ENCODE results near the gene PCNX2.

Gene PCNX2

DNA sequence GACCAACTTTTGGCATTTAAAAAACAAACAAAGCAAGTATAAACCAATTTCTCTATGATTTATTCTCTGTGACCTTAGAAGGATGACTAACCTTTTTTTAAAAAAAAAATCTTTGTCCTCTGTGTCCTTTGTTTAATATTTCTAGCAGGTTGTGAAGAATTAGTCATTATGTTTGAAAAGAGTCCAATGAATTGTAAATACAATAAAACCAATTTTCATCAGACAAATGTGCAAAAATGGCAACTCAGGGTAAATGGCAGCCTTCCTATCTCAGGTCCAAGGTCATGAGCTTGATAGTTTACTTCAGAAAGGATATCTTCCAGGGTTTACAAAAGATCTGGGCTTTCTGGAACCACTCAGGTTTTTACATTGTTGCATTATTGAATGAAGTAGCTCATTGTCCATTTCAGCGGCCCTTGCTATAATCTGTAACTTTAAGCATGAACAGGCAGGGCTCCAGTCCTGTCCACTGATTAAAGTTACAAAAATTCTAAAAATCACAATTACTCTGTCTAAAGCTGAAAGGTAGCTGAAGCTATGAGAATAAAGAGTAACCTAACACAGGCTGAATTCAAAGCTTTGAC, 20.3 kb upstream of the PCNX2 start:
- no peak for TF ChIP-seq EZH2phosphoT487 (conservative IDR thresholded peaks at IDR 0.05; ENCODE audit: low read length)
- TF ChIP-seq, protein P1, sequence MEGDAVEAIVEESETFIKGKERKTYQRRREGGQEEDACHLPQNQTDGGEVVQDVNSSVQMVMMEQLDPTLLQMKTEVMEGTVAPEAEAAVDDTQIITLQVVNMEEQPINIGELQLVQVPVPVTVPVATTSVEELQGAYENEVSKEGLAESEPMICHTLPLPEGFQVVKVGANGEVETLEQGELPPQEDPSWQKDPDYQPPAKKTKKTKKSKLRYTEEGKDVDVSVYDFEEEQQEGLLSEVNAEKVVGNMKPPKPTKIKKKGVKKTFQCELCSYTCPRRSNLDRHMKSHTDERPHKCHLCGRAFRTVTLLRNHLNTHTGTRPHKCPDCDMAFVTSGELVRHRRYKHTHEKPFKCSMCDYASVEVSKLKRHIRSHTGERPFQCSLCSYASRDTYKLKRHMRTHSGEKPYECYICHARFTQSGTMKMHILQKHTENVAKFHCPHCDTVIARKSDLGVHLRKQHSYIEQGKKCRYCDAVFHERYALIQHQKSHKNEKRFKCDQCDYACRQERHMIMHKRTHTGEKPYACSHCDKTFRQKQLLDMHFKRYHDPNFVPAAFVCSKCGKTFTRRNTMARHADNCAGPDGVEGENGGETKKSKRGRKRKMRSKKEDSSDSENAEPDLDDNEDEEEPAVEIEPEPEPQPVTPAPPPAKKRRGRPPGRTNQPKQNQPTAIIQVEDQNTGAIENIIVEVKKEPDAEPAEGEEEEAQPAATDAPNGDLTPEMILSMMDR (IDR thresholded peaks at IDR 0.05; ENCODE audit: insufficient read depth, low read length, poor library complexity, severe bottlenecking): no peak
- no peaks in the 10 kb centered on the region for H3F3A ChIP-seq (ENCODE audit: insufficient read depth)

DNA sequence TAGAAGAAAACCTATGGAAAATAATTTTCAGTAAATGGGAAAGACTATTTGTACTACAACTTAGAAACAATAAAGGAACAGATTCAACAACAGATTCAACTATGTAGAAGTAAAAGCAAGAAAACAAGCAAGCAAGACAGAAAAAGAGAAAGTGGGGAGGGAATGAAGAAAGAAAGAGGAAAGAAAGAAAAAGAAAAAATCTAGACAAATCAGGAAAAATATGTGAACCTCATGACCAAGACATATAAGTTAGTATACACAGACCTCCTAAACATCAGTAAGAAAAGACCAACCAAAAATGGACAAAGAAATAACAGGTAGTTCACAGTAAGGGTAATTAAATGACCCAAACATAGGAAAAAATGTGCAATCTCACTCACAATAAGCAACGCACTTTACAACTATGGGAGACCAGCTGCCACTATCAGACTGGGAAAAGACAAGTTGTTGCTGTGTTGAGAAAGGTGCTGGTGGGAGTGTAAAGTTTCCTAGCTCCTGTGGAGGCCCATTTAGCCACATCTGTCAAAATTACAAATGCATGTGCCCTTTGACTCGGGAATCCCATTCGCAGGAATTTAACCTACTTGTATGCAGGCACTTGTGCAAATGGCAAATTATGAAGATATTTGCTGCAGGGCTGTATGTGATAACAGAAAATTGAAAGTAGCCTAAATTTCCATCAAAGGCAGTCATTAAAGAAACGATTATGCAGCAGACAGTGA, 18.1 kb upstream of the PCNX2 start:
- Histone ChIP-seq H3K27ac (ENCODE audit: low read depth, low read length) (no peak overlapping the region), H3K9ac (ENCODE audit: low read length) (no peak overlapping the region), H3K79me2 (ENCODE audit: insufficient read depth, low read length) (no peaks in the 10 kb centered on the region), H4K20me1 (ENCODE audit: low read depth, low read length) (no peaks in the 10 kb centered on the region), H3K9me3 (ENCODE audit: insufficient read depth, low read length) (no peaks in the 10 kb centered on the region), H3K4me2 (ENCODE audit: low read depth, low read length, poor library complexity, severe bottlenecking) (no peak overlapping the region), H3K27me3 (ENCODE audit: low read length) (no peaks in the 10 kb centered on the region), H3F3A (ENCODE audit: insufficient read depth) (no peaks in the 10 kb centered on the region), H3K9me2 (replicated peaks; ENCODE audit: insufficient read depth, low read length) (no peaks in the 10 kb centered on the region), H2AFZ (ENCODE audit: low read depth, low read length, severe bottlenecking) (no peak overlapping the region), H3K4me3 (ENCODE audit: insufficient read depth, low read length, poor library complexity, severe bottlenecking) (no peak overlapping the region), H3K36me3 (ENCODE audit: low read length) (no peaks in the 10 kb centered on the region)
- TF ChIP-seq EZH2phosphoT487 (conservative IDR thresholded peaks at IDR 0.05; ENCODE audit: low read length): no peak
- TF ChIP-seq, protein P1 (IDR thresholded peaks at IDR 0.05; ENCODE audit: insufficient read depth, low read length, poor library complexity, severe bottlenecking): no peak

More for the DNA sequence above, 20.3 kb upstream of the PCNX2 start:
- Histone ChIP-seq H3K27ac (ENCODE audit: low read depth, low read length) (no peak overlapping the region), H3K79me2 (ENCODE audit: insufficient read depth, low read length) (no peaks in the 10 kb centered on the region), H3K4me3 (ENCODE audit: insufficient read depth, low read length, poor library complexity, severe bottlenecking) (no peak overlapping the region), H3K9ac (ENCODE audit: low read length) (no peak overlapping the region), H3K9me2 (replicated peaks; ENCODE audit: insufficient read depth, low read length) (no peaks in the 10 kb centered on the region), H3K36me3 (ENCODE audit: low read length) (no peaks in the 10 kb centered on the region), H3K4me2 (ENCODE audit: low read depth, low read length, poor library complexity, severe bottlenecking) (no peak overlapping the region), H2AFZ (ENCODE audit: low read depth, low read length, severe bottlenecking) (no peak overlapping the region), H3K27me3 (ENCODE audit: low read length) (no peaks in the 10 kb centered on the region), H4K20me1 (ENCODE audit: low read depth, low read length) (no peaks in the 10 kb centered on the region), H3K9me3 (ENCODE audit: insufficient read depth, low read length) (no peaks in the 10 kb centered on the region)

DNA sequence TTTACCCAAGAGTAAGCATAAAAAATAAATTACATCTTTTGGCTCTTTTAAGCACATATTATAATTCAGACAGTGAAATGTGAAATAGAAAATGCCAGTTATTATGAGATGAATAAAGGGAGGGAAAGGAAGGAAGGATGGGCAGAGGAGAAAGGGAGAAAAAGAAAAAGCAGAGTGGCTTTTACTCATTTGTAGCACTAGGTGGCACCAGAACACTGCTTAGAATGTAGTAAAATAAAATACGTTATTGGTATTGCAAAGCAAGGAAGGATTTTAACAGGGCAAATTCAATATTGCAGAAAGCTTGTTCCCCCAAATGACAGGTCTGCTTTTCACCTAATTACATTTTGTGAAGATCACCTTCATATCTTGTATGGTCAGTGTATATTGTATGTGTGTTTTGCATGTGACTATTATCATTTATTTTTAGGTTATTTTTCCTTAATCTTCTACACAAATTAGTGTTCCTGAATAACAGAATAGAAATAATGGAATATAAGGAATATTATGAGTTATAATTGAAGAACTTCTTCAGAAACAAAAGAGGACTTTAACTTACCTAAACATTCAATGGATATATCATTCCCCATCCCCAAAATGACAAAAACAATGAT, 9.1 kb upstream of the PCNX2 start:
- Histone ChIP-seq H4K20me1 (ENCODE audit: low read depth, low read length) (no peaks in the 10 kb centered on the region), H2AFZ (ENCODE audit: low read depth, low read length, severe bottlenecking) (no peak overlapping the region)
- TF ChIP-seq, protein P1 (IDR thresholded peaks at IDR 0.05; ENCODE audit: insufficient read depth, low read length, poor library complexity, severe bottlenecking): peak; percentile 42
- no peak for TF ChIP-seq EZH2phosphoT487 (conservative IDR thresholded peaks at IDR 0.05; ENCODE audit: low read length)

More for the DNA sequence above, 9.1 kb upstream of the PCNX2 start:
- no peaks in the 10 kb centered on the region for H3F3A ChIP-seq (ENCODE audit: insufficient read depth)
- no peaks in the 10 kb centered on the region for H3K9me3 ChIP-seq (ENCODE audit: insufficient read depth, low read length)
- H3K9me2 ChIP-seq (replicated peaks; ENCODE audit: insufficient read depth, low read length): no peaks in the 10 kb centered on the region
- no peak overlapping the region for H3K4me2 ChIP-seq (ENCODE audit: low read depth, low read length, poor library complexity, severe bottlenecking)
- H3K79me2 ChIP-seq (ENCODE audit: insufficient read depth, low read length): no peaks in the 10 kb centered on the region
- H3K27me3 ChIP-seq (ENCODE audit: low read length): no peaks in the 10 kb centered on the region
- H3K36me3 ChIP-seq (ENCODE audit: low read length): no peaks in the 10 kb centered on the region
- H3K9ac ChIP-seq (ENCODE audit: low read length): no peak overlapping the region
- no peak overlapping the region for H3K4me3 ChIP-seq (ENCODE audit: insufficient read depth, low read length, poor library complexity, severe bottlenecking)
- no peak overlapping the region for H3K27ac ChIP-seq (ENCODE audit: low read depth, low read length)
